Vagina (tissue), 2 donors: Measurements from ENCODE around the gene SCN4B.

Experiments used
- POLR2A ChIP-seq, 2 donors: fragments of 450-650 bp; IDR thresholded peaks; one replicate each; pipeline ENCODE4 v1.6.1; 2017; ENCODE audit warnings: antibody characterized with exemption in 2 of 2, mild to moderate bottlenecking in 2 of 2, moderate library complexity in 2 of 2
- POLR2AphosphoS5 ChIP-seq, 2 donors: sonication (generic); formaldehyde crosslinking; IDR thresholded peaks; one replicate each; pipeline ENCODE4 v1.9.0; 2017; ENCODE audit warnings: antibody characterized with exemption in 2 of 2, mild to moderate bottlenecking in 2 of 2, low read depth in 1 of 2; ENCODE audit not compliant: insufficient read depth in 1 of 2
- TF ChIP-seq, protein P1 (sequence below), 3 experiments: fragments of 450-650 bp in 2 of 3; fragments of 200-600 bp in 1 of 3; sonication (generic) in 1 of 3; IDR thresholded peaks; one replicate each; pipeline ENCODE4 v1.5.1; 2017 to 2019; ENCODE audit warnings: antibody characterized with exemption in 3 of 3, mild to moderate bottlenecking in 2 of 3, moderate library complexity in 2 of 3

GRCh38 chr11:118167253-118167652 is 14.6 kb upstream of the SCN4B start:
- TF ChIP-seq, protein P1, sequence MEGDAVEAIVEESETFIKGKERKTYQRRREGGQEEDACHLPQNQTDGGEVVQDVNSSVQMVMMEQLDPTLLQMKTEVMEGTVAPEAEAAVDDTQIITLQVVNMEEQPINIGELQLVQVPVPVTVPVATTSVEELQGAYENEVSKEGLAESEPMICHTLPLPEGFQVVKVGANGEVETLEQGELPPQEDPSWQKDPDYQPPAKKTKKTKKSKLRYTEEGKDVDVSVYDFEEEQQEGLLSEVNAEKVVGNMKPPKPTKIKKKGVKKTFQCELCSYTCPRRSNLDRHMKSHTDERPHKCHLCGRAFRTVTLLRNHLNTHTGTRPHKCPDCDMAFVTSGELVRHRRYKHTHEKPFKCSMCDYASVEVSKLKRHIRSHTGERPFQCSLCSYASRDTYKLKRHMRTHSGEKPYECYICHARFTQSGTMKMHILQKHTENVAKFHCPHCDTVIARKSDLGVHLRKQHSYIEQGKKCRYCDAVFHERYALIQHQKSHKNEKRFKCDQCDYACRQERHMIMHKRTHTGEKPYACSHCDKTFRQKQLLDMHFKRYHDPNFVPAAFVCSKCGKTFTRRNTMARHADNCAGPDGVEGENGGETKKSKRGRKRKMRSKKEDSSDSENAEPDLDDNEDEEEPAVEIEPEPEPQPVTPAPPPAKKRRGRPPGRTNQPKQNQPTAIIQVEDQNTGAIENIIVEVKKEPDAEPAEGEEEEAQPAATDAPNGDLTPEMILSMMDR (IDR thresholded peaks at IDR 0.05): no peak
- no peak for TF ChIP-seq POLR2A (IDR thresholded peaks at IDR 0.05)
- TF ChIP-seq POLR2AphosphoS5 (IDR thresholded peaks at IDR 0.05; ENCODE audit: insufficient read depth in 1 of 2, low read depth in 1 of 2): no peak
